NCI-H524 treated with DMSO at 0.1 percent for 48 hours (cell line): ENCODE measurements around the gene OTX1.
"Not testable (repeated sequence)": the region's sequence is repeated elsewhere in the genome, so short reads cannot be mapped to it uniquely, and the experiment has no call there.

Experiments
- DNase-seq: peaks from one replicate; lab custom pipeline; 2025; lab: John Stamatoyannopoulos, UW

Gene OTX1

DNA sequence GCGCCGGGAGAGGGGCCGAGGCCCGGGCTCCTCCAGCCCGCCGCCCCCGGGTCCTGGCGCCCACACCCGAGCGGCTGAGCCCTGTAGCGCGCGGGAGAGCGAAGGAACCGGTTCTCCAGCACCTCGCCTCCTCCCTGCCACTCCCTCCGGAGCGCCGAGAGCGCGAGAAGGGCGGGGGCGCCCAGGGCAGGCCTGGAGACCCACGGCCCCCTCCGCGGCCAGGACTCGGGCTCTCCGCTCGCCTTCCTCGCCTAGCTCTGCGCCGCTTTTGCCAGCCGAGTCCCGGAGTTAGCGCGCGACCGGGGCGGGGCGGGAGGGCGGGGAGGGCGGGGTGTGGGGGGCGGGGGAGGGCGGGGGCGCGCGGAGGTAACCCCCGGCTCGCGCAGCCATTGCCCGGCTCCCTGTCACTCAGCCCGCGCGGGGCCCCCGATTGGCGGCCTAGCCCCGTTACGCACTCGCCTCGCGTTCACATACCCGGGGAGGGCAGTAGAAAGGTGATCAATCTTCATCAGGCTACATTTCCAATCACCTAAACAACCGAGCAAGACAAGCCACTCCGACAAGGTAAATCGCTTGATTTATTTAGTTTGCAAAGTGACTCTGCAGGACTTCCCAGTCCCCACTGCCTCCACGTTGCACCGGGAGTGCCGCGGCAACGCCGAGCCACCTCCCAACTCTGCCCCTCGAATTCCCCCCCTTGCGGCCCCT is at the start of gene OTX1:
TSS of gene OTX1 (plus strand) at position 497 of the 708 bp plus-strand sequence. CDS start 2,161 bp downstream, outside the sequence.
- no peak for DNase-seq

DNA sequence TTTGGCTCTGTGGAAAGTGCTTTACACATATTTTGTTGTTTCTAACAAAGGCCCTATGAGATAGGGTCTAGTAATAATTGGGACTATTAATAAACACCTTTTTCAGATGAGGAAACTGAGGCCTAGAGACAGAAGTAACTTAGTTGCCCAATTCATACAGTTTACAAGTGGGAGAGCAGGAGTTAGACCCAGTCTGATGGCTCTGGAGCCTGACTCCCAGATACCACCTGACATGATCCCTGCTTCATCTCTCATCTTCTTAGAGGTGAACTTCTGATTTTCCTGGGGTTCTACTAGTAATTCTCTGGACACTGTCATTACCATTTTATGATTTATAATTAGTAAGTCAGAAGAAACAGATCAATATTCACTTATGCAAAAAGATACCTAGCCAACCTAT is 49.1 kb upstream of the OTX1 start:
- no peak for DNase-seq

DNA sequence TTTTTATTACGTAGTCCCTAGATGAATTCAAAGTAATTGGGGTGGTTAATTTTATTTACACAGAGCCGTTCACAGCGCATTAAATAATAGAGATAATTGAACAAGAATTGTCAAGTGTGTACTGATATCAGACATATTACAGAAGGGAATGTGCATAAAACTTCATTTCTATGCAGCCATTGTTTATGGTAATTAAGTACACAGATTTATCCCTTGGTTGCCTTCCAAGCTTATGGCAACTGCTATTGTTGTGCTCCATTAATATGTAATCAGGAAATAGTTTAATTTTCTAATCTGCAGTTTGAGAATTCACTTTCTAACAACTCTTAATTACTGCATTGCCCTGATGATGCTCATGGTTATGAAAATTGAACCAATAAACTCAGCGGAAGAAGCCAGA is 47.3 kb upstream of the OTX1 start:
- DNase-seq, result no peak

DNA sequence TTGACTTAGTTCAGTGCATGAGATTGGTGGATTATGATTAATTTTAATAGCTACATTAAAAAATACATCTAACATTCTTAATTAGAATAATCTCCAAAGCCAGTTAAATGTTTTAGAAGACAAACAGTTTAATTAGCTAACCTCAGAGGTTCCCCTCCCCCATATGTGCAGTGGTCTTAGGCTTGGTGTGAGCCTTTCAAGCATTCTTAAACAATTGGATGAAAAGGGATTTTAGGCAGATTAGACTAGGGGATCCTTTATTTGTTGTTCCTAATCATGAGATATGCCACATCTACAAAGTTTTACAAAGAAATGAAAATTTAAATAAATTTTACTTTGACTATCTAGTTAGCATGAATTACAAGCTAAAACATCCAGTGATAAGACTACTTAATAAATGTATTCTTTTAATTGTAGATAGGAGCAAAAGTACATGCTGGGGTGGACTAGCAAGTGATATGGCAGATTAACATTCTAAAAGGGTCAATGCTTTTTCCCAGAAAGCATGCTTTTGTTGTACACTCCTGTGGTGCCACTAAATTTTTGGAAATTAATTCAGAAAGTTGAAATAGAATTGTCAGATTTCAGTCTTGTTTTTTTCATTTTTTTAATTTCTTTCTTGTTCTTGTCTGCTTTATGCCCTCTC is 42.7 kb upstream of the OTX1 start:
- no peak for DNase-seq

DNA sequence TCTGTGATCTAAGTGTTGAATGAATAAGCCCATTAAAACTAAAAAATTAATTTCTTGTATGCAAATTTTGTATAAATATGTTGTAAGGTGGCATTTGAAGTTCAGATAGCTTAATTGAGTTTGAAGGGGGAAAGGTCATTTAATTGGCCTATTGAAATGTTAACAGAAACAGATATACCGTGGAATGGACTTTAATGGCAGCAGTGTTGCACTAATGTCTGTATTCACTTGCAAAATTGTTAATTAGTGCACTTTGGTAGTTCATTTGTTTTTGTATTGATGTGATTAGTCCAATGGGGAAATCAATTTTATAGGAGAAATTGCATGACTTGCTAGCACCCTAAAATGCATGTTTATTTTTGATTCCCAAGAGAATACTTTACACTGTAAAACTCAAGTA is 41.8 kb upstream of the OTX1 start:
- no peak for DNase-seq

DNA sequence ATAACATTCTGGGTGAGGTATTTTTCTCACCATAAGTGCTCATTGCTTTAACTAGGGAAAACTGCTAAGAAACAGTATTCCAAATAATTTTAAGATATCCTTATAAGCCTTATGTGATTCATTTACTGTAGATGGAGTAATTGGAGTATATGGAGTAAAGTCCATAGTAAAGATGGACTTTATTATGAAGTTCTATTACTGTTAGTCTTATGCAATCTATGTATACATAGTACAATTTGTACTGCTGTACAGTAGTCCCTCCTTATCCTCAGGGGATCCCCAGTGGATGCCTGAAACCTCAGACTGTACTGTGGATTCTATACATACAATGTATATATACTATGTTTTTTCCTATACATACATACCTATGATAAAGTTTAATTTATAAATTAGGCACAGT is 41.1 kb upstream of the OTX1 start:
- DNase-seq, result no peak

DNA sequence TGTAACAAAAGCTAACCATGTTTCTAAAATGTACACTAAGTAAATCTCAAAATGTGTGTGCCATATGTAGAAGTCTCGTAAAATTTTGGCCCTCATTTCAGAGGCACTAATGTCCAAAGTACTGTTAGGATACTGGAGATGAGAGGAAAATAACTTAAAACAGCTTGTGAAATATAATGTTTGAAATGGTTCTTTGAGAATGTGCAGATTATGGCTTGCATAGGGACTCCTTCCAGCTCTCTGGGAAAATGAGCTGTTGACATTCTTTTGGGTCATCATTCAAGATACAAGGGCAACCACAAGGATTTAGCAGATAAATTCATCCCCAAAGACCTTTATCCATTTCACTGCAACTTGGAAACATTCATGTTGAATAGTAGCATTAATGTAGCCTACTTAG is 38.1 kb upstream of the OTX1 start:
- no peak for DNase-seq

DNA sequence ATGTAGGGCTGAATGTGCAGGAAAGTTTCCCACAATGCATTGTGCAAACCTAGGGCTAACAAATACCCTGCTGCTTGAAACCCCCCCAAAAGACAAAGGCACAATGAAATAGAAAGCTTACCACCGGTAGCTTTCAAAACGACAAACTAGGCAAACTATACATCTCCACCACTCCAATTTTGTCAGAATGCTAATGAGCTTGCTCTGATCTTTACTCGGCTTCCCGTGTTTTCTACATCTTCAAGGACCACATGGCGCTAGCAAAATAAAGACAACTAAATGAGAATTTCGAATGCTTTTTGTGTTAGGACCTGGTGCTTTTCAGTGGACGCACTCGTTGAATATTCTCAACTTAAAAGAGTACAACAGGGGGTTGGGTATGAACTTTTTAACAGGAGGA is 37.2 kb upstream of the OTX1 start:
- no peak for DNase-seq

DNA sequence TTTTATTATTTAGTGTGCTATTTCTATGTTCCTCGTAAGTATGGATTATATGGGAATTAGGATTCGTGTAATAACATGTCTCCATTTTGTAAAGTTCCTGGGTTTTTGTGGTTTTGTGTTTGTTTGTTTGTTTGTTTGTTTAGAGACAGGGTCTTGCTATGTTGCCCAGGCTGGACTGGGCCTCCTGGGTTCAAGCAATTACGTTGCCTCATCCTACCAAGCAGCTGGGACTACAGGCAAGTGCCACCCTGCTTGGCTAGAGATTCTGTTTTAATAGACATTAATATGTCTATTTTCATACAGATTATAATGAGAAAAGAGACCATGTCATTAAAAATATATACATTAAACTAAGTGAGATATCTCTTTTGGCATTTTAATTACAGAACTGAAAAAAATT is 35.2 kb upstream of the OTX1 start:
- no peak for DNase-seq

DNA sequence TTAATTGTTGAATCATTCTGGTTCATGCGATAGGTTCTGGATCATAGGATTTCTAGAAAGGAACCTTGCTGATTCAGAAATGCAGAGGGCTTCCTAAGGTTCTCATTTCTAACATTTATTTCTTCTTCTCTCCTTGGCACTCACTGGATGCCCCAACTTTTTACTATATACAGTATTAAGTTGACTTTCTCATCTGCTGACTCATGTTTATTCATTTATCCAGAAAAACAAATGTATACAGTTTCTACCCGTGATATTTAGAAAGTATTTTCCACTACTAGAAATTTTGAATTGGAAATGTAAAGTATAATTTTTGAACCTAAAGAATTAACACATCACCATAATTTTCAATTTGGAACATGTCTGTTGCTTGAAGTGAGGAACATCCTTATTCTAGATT is 32.2 kb upstream of the OTX1 start:
- no peak for DNase-seq

DNA sequence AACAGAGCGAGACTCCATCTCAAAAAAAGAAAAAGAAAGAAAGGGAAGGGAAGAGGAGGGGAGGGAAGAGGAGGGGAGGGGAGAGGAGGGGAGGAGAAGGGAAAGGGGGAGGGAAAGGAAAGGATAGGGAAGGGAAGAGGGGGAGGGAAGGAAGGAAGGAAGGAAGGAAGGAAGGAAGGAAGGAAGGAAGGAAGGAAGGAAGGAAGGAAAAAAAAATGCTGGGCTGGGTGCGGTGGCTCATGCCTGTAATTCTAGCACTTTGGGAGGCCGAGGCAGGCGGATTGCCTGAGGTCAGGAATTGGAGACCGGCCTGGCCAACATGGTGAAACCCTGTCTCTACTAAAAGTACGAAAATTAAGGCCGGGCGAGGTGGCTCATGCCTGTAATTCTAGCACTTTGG is 30.9 kb upstream of the OTX1 start:
- not testable (repeated sequence) for DNase-seq

DNA sequence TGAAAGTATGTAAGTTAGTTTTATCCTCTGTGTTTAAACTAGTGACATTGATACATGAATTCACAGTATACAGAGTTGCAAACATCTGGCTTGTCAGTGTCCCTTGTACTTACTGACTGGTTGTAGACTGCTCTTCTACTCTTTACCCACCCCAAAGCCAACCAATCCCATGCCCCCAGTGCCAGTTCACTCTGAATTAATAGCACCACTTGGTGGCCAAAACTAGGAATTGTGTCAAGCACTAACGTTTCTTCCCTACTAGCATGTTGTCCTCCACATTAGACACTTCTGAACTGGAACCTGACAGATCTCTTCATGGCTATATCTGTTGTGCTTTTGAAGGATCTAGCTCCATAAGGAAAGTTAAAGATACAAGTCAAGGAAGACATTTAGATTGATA is 27.2 kb upstream of the OTX1 start:
- no peak for DNase-seq

DNA sequence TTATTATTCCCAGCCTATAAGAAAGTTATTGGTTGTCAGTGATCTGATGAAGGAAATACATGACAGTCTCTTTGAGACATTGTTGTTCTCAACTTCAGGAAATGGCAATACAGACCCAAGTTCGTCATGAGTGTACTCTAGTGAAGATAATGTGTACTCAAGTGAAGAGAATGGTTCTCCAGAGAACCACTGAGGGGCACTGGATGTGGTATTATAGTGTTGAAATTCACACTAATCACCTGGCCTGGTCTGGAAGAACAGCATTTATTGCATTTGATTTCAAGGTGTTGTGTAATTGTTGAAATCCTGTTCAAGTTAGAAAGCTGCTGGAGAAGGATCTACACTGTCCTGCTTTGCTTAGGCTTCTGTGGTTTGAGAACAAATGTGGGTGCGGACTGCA is 23.4 kb upstream of the OTX1 start:
- no peak for DNase-seq

DNA sequence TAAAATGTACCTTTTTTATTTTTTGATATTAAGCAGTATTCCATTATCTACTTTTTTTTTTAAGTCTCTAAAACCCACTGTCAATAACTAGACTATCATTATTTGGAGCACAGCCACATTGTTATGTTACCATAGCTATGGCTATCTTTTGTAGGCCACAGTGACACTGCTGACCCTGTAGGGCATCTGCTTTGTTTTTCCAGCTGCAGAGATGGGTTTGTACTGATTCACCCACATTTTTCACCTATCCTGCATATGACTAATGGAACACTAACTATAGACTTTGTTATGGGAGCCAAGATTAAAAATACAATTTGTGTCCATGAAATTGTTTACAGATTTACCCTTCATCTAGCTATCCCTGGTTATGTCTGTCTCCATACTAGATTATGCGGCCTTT is 21.6 kb upstream of the OTX1 start:
- no peak for DNase-seq

DNA sequence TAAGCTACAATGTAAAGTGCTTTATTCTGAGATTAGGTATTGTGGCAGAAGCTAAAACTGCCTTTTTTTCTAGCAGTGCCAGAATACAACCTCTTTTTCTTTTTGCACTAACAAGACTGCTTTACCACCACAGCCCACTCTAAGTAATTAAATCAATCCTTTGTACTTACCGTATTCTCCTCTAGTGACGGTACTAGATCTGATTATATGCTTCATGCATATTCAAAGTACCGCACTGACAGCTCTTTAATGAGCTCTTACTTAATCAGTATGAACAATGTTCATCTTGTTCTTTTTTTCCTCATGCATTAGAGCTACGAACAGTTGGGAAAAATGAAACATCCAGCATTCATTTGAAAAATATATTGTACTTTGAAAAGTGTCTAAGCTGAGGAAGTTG is 16.1 kb upstream of the OTX1 start:
- DNase-seq, result no peak

DNA sequence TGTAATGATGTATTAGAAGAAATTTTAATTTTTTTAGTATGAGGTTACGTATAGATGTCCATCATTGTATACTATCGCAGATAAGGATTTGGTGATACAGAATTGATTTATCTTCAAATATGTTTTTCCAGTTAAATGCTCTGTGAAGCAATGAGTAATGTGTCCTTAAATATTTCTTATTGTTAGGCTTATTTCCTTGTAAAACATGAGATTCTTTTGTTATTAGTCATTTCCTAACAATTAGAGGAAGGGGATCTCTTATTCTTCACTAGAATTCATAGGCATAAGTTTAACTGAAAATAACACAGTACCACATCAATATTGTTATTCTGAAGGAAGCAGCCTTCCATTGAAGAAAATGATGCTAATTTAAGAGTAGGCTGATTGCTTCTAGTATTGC is 15.5 kb upstream of the OTX1 start:
- DNase-seq, result no peak

DNA sequence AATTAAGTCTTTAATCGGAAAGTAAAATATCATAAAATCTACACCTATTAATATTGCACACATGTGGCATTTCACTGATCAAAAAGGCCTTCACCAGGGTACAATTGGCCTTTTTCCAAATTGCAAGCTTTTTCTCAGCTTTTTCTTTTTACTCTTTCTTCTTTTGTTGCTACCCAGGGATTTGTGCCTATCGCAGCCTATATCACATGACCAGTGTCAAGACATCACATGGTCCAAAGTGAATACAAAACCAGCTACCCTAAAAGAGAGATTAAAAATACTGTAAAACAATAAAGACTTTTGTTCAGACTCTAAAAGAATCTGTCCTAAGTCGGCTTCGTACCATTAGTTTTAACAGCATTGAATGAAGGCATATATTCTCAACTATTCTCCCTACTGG is 15.0 kb upstream of the OTX1 start:
- no peak for DNase-seq

DNA sequence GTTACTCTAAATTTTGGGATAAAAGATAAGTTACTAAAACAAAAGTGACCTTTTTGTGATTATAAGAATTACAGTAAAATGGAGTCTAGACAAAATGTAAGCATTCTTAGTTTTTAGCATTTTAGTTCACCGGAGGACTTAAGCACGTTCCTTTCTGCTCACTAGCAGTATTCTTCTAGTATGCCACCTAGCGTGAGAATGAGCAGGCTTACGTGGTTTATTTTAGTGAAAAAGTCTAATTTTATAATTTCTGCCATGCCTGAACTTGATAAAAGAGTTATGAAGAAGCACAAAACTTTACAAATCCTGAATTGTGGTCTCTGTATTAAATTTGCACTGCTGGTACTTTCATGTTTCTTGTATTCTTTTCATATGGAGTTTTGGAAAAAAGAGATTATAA is 12.6 kb upstream of the OTX1 start:
- DNase-seq, result no peak

DNA sequence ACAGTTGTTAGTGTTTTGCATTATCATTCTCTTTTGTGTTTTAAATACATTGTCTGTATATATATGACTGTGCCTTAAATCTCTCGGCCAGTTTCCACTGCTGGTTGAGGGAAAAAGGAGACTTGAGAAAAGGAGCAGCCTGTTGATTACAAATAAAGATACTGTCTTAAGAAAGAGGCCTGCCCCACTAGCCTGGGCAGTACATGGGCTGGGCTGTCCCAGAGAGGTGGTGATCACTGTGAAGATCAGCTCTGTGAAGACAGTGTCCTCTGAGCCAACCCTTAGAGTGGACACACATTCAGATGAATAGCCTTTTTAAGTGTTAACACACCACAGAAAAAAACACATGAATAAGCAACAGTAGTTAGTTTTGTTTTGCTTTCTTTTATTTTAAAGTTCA is 10.0 kb upstream of the OTX1 start:
- no peak for DNase-seq

DNA sequence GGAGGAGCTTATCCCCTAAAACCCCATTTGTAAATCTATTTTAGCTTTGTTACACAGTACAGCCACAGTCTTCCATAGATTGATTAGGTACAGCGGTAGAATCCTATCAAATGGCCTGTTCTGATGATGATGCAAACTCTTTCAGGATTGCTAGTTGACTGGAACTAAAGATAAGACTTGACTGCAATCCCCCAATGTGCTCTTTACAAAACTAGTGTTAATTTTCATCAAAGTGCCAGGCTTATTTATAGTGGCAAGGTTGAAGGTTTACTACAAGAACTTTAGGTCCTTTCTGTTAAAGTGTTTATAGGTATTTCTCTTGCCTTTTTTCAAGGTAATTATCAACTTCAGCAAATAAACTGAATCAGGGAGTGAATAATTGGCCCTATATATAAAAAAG is 9.0 kb upstream of the OTX1 start:
- DNase-seq, result no peak

DNA sequence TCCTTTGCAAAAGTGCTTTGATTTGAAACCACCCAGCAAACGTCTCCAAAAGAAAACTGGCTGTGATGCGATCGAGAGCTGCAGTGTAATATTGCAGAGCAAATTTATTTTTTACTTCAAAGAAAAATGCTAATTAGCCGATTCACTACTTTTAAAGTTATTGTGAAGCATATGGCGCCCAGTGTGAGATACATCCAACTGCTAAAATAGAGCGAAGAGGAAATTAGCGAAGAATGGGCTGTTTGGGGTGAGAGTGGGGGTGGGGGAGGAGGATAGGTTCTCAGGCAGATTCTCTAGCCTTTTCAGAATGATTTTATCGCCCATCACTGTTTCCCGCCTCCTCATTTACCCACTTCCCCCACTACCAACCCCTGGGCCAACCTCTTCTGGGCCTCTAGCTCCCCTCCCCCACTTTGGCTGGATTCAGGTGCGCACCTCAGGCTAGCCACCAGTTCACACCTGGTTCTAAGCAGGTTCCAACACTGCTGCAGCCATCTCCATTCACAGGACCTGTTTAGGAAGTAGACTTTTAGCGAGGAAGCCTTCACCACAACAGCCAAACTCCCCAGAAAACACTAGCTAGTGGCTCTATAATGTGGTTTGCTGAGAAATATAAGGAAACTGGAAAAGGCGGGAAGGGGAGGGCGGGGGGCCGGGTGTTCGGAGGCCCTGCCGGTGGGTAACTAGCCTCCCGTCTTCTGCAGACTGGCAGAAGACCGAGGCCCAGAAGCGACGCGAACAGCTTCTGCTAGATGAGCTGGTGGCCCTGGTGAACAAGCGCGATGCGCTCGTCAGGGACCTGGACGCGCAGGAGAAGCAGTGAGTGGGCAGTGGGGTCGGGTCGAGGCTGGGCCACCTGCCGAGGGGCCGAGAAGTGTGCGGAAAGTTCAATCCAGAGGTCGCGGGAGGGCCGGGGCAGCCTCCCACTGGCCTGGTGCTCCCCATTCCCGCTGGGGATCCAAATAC is 6.0 kb upstream of the OTX1 start:
- no peak for DNase-seq

DNA sequence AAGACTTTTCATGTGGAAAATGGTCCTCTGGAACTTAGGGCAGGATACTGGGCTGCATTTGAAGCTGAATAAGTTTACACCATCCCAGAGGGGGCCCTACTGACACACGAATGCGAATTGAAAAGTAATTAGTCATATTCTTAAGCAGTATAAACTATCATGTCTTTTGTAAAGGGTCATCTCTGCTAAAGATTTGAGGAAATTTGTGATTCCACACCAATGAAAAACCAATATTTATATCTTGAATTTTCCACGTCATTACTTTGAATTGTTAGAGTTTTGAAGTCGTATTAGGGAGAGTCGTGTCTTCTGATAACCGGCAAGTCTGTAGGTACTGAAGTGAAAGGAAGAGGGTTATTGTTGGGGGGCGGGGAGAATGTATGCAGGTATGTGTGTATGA is 4.1 kb upstream of the OTX1 start:
- DNase-seq, result no peak

DNA sequence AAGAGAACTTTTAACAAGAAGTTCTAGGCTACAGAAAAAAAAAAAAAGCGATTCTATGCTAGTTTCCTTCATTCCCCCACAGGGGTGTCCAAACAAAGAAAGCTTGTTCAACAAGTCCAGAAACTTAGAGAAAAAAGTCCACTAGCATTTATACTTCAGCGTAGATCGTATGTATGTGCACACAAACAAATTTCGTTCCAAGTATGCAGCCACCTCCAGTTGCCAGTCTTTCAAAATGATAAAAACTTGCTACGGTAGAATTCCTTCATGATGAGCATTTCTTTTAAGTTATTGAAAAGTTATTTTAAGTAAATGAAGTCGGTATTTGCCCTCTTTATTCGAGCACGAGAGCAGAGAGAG is 3.7 kb upstream of the OTX1 start:
- no peak for DNase-seq
